ENCODE results near the gene GPC3. TPM values are rescaled to one million over a fixed set of nuclear protein-coding genes. Genes with fewer than 3 reads are reported as not detected.

Gene GPC3
- total RNA-seq, 4 donors from 2014 or later, result 0.82 to 4.9 (median 1.8) TPM

DNA sequence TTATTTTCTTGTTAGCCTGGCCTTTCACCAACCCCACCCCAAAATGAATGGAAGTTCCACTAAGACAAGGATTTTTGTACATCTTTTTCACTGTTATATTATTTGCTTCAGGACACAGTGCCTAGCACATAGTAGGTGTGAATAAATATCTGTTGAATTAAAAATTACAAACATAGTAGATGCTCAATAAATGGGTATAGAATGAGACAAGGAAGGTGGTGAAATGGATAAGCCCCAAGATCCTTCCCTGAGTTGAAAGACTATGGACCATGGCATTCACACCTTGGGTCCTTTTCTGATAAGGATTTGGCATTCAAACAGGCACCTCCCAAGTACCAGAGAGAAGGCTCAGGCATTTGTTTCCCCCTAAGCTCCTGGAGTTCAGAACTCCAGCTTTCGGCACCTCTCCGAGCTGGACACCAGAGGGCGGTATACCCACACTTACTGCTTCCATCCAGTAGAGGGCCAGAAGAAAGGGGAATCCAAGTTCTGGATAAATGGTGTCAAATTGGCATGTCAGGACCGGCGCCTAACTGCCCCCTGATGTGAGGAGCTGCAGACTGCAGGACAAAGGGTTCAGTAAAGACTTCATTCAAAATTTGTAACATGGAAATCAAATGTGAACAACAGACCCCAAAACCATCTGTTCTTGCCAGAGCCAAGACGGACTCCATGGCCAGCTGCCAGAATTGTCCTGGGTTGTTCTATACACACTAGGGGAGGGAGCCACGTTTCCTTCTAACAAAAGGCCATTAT, 193.0 kb downstream of the GPC3 start:
- in situ Hi-C loops (cut with MboI; ENCODE audit: low pct_ligation_motif_present in 1 of 4, low pct_unique_long_range_greater_than_20kb in 1 of 4, low sequenced_read_pairs in 3 of 4), result no loop called here
- intact Hi-C loops (cut with DNase I; ENCODE audit: low total_unique reads), result no loop called here
- TF ChIP-seq POLR2A (IDR thresholded peaks at IDR 0.05), result no peak
- TF ChIP-seq, protein P1, sequence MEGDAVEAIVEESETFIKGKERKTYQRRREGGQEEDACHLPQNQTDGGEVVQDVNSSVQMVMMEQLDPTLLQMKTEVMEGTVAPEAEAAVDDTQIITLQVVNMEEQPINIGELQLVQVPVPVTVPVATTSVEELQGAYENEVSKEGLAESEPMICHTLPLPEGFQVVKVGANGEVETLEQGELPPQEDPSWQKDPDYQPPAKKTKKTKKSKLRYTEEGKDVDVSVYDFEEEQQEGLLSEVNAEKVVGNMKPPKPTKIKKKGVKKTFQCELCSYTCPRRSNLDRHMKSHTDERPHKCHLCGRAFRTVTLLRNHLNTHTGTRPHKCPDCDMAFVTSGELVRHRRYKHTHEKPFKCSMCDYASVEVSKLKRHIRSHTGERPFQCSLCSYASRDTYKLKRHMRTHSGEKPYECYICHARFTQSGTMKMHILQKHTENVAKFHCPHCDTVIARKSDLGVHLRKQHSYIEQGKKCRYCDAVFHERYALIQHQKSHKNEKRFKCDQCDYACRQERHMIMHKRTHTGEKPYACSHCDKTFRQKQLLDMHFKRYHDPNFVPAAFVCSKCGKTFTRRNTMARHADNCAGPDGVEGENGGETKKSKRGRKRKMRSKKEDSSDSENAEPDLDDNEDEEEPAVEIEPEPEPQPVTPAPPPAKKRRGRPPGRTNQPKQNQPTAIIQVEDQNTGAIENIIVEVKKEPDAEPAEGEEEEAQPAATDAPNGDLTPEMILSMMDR (IDR thresholded peaks at IDR 0.05), result peak; percentile 79 to 93 (median 91)
- WGBS, 2 donors (ENCODE audit: low coverage in 1 of 2), result 3% methylated on average over 7 of the region's 7 CpGs; no CpG with 5 or more reads in 1 of the 2 donors
- Histone ChIP-seq H3K4me1 (no peaks in the 10 kb centered on the region), H3K27me3 (no peaks in the 10 kb centered on the region), H3K4me3 (no peak overlapping the region), H3K27ac (no peak overlapping the region), H3K36me3 (no peaks in the 10 kb centered on the region), H3K9me3 (no peaks in the 10 kb centered on the region)
- peak; percentile 65 for DNase-seq

DNA sequence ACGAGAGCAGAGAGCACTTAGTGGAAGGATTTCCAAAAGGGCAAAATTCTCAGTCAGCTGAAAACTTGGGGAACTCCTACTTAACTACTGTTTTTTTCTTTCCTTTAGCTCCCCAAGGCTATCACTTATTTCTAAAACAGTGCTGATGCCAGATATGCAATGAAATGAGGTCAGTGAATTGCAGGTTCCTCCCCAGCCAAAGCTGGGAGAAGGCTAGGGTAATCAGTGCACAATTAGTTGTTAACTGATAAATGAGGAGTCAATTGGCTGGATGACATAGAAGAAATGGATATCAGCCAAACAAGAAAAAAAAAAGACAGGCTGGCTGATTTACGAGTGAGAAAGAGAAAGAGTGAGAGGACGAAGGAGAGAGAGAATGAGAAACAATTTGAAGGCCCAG, 195.6 kb downstream of the GPC3 start:
- intact Hi-C loops (cut with DNase I; ENCODE audit: low total_unique reads) (no loop called here), in situ Hi-C loops (cut with MboI; ENCODE audit: low pct_ligation_motif_present in 1 of 4, low pct_unique_long_range_greater_than_20kb in 1 of 4, low sequenced_read_pairs in 3 of 4) (no loop called here)
- no peak overlapping the region for H3K27ac ChIP-seq
- no peak for DNase-seq
- no peak overlapping the region for H3K4me3 ChIP-seq
- 56% methylated on average over 1 to 3 of the region's 3 CpGs for WGBS, 2 donors (ENCODE audit: low coverage in 1 of 2)
- no peaks in the 10 kb centered on the region for H3K27me3 ChIP-seq
- H3K36me3 ChIP-seq, result no peaks in the 10 kb centered on the region
- TF ChIP-seq EP300 (IDR thresholded peaks at IDR 0.05; ENCODE audit: low read depth), result no peak
- TF ChIP-seq, protein P1 (IDR thresholded peaks at IDR 0.05), result no peak
- TF ChIP-seq POLR2A (IDR thresholded peaks at IDR 0.05), result no peak
- TF ChIP-seq POLR2AphosphoS5 (IDR thresholded peaks at IDR 0.05), result no peak
- H3K4me1 ChIP-seq, result no peaks in the 10 kb centered on the region
- H3K9me3 ChIP-seq, result no peaks in the 10 kb centered on the region

DNA sequence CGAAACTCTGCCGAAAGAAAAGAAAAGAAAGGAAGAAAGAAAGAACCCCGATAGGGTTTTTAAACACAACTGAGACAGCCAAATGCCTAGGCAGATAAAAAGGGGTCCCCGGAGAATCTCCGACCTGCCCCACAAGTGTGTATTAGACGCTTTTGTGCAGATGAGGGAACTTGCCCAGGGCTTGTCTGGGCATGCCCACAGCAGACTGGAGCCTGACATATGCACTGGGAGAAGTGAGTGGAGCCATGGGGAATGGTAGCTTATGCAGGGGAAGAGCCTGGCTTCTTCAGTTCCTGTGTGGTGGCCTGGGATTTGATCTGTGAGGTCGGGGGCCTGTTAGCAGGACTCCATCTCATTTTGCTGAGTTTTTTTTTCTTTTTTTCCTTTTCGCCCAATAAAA, 199.0 kb downstream of the GPC3 start:
- Histone ChIP-seq H3K9me3 (no peaks in the 10 kb centered on the region), H3K4me3 (no peak overlapping the region), H3K27me3 (no peaks in the 10 kb centered on the region), H3K36me3 (no peaks in the 10 kb centered on the region), H3K4me1 (no peaks in the 10 kb centered on the region), H3K27ac (no peak overlapping the region)
- no peak for DNase-seq
- TF ChIP-seq, protein P1 (IDR thresholded peaks at IDR 0.05), result no peak
- no peak for TF ChIP-seq POLR2A (IDR thresholded peaks at IDR 0.05)
- no peak for TF ChIP-seq EP300 (IDR thresholded peaks at IDR 0.05; ENCODE audit: low read depth)
- TF ChIP-seq POLR2AphosphoS5 (IDR thresholded peaks at IDR 0.05), result no peak
- in situ Hi-C loops (cut with MboI; ENCODE audit: low pct_ligation_motif_present in 1 of 4, low pct_unique_long_range_greater_than_20kb in 1 of 4, low sequenced_read_pairs in 3 of 4) (no loop called here), intact Hi-C loops (cut with DNase I; ENCODE audit: low total_unique reads) (no loop called here)
- WGBS, 2 donors (ENCODE audit: low coverage in 1 of 2), result 80 to 85% methylated on average over 2 to 8 of the region's 8 CpGs

DNA sequence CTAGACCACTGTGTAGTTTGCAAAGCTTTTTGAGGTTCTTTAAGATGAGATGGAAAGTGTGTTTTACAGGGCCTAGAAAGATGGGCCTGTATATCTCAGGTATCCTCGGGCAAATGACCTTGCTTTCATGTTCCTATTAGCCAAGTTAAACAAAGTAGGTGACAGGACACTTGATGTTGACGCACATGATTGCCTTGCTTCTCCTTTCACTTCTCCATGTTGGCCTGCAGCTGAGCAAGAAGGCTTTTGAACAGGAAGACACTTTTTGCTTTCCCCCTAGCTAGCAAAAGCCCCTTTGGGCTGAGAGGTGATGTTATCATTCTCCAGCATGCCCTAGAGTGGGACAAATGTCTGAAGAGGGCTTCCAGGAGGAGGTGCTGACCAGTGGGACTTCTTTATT, 202.1 kb downstream of the GPC3 start:
- WGBS, 2 donors (ENCODE audit: low coverage in 1 of 2), result 0 to 43% methylated on average over 1 to 2 of the region's 2 CpGs
- Histone ChIP-seq H3K27ac (no peak overlapping the region), H3K9me3 (no peaks in the 10 kb centered on the region), H3K4me3 (no peak overlapping the region), H3K36me3 (no peaks in the 10 kb centered on the region), H3K4me1 (no peaks in the 10 kb centered on the region), H3K27me3 (no peaks in the 10 kb centered on the region)
- intact Hi-C loops (cut with DNase I; ENCODE audit: low total_unique reads), result no loop called here
- DNase-seq, result no peak
- TF ChIP-seq POLR2AphosphoS5 (IDR thresholded peaks at IDR 0.05) (no peak), EP300 (IDR thresholded peaks at IDR 0.05; ENCODE audit: low read depth) (no peak), POLR2A (IDR thresholded peaks at IDR 0.05) (no peak)
- TF ChIP-seq, protein P1 (IDR thresholded peaks at IDR 0.05), result no peak
- in situ Hi-C loops (cut with MboI; ENCODE audit: low pct_ligation_motif_present in 1 of 4, low pct_unique_long_range_greater_than_20kb in 1 of 4, low sequenced_read_pairs in 3 of 4), result no loop called here
